H9 (cell line): ENCODE data around the gene METTL8. TPM values are rescaled to one million over a fixed set of nuclear protein-coding genes. Genes with fewer than 3 reads are reported as not detected.
A peak's percentile ranks its signal among the peaks of the same experiment; 100 is the strongest.

Source experiments
- DNase-seq: peaks from one replicate; pipeline ENCODE4 v3.0.0-alpha.2; 2017
- H2AFZ ChIP-seq: one replicate; pipeline ENCODE4 v1.6.1; 2013; ENCODE audit warnings: mild to moderate bottlenecking, low read length, control low read depth, moderate library complexity
- H2AK5ac ChIP-seq: 2 replicates; pipeline ENCODE4 v1.6.1; 2013; ENCODE audit warnings: low read length, control low read depth, mixed read lengths; ENCODE audit not compliant: insufficient read length
- H2BK120ac ChIP-seq: one replicate; pipeline ENCODE4 v1.6.1; 2013; ENCODE audit warnings: low read depth, mild to moderate bottlenecking, low read length, control low read depth, inconsistent platforms; ENCODE audit not compliant: poor library complexity, severe bottlenecking
- H2BK12ac ChIP-seq: 2 replicates; pipeline ENCODE4 v1.6.1; 2013; ENCODE audit warnings: low read length, control low read depth, mixed read lengths, low read depth; ENCODE audit not compliant: insufficient read length
- H2BK15ac ChIP-seq: 2 replicates; pipeline ENCODE4 v1.6.1; 2013; ENCODE audit warnings: low read depth, low read length, control low read depth
- H2BK20ac ChIP-seq: one replicate; pipeline ENCODE4 v1.6.1; 2013; ENCODE audit warnings: low read depth, mild to moderate bottlenecking, low read length, control low read depth, inconsistent platforms; ENCODE audit not compliant: poor library complexity, severe bottlenecking
- H2BK5ac ChIP-seq: 2 replicates; pipeline ENCODE4 v1.6.1; 2013; ENCODE audit warnings: low read length, control low read depth, mixed read lengths; ENCODE audit not compliant: insufficient read length
- H3K14ac ChIP-seq: 2 replicates; pipeline ENCODE4 v1.6.1; 2013; ENCODE audit warnings: low read length, control low read depth; ENCODE audit not compliant: insufficient read depth
- H3K18ac ChIP-seq: 2 replicates; pipeline ENCODE4 v1.6.1; 2013; ENCODE audit warnings: low read depth, mild to moderate bottlenecking, mixed read lengths, low read length, control low read depth; ENCODE audit not compliant: insufficient read length
- H3K23ac ChIP-seq: 2 replicates; pipeline ENCODE4 v1.6.1; 2013; ENCODE audit warnings: low read length, control low read depth, mixed read lengths, low read depth; ENCODE audit not compliant: insufficient read length
- H3K23me2 ChIP-seq: 2 replicates; pipeline ENCODE4 v1.6.1; 2013; ENCODE audit warnings: low read depth, mild to moderate bottlenecking, mixed read lengths, low read length, control low read depth; ENCODE audit not compliant: insufficient read length, poor library complexity, severe bottlenecking
- H3K27ac ChIP-seq: 2 replicates; pipeline ENCODE4 v1.5.1; 2013; ENCODE audit warnings: low read length, control low read depth, mixed read lengths, low read depth; ENCODE audit not compliant: insufficient read length
- H3K27me3 ChIP-seq: 2 replicates; pipeline ENCODE4 v1.6.1; 2013; ENCODE audit warnings: low read length, control low read depth, inconsistent platforms; ENCODE audit not compliant: insufficient read depth
- H3K4ac ChIP-seq: 2 replicates; pipeline ENCODE4 v1.6.1; 2013; ENCODE audit warnings: low read depth, mild to moderate bottlenecking, control low read depth, inconsistent platforms, low read length, moderate library complexity
- H3K4me1 ChIP-seq: 2 replicates; pipeline ENCODE4 v1.6.1; 2013; ENCODE audit warnings: low read length, control low read depth, inconsistent platforms; ENCODE audit not compliant: insufficient read depth
- H3K4me2 ChIP-seq: 2 replicates; pipeline ENCODE4 v1.6.1; 2013; ENCODE audit warnings: low read length, control low read depth, mixed read lengths; ENCODE audit not compliant: insufficient read length, insufficient read depth
- H3K56ac ChIP-seq: 2 replicates; pipeline ENCODE4 v1.6.1; 2013; ENCODE audit warnings: low read depth, mild to moderate bottlenecking, mixed read lengths, low read length, control low read depth; ENCODE audit not compliant: insufficient read length
- H3K79me1 ChIP-seq: 2 replicates; pipeline ENCODE4 v1.6.1; 2013; ENCODE audit warnings: low read depth, mild to moderate bottlenecking, moderate library complexity, low read length, control low read depth, inconsistent platforms; ENCODE audit not compliant: insufficient read depth, poor library complexity, severe bottlenecking
- H3K79me2 ChIP-seq: 2 replicates; pipeline ENCODE4 v1.6.1; 2013; ENCODE audit warnings: low read length, control low read depth, inconsistent platforms; ENCODE audit not compliant: insufficient read depth
- H3K9ac ChIP-seq: 2 replicates; pipeline ENCODE4 v1.6.1; 2013; ENCODE audit warnings: low read length, control low read depth, mixed read lengths; ENCODE audit not compliant: insufficient read length; ENCODE audit errors: extremely low read depth
- H3K9me3 ChIP-seq: one replicate; pipeline ENCODE4 v1.6.1; 2013; ENCODE audit warnings: low read depth, low read length, inconsistent platforms; ENCODE audit not compliant: control insufficient read depth
- H3T11ph ChIP-seq: one replicate; pipeline ENCODE4 v1.6.1; 2013; ENCODE audit warnings: mild to moderate bottlenecking, low read length, control low read depth, inconsistent platforms
- H4K20me1 ChIP-seq: one replicate; pipeline ENCODE4 v1.6.1; 2013; ENCODE audit not compliant: control insufficient read depth, insufficient read length, insufficient read depth
- H4K5ac ChIP-seq: 2 replicates; pipeline ENCODE4 v1.6.1; 2013; ENCODE audit warnings: low read depth, mild to moderate bottlenecking, mixed read lengths, low read length, control low read depth; ENCODE audit not compliant: insufficient read length
- H4K8ac ChIP-seq: replicated peaks from 2 replicates; pipeline ENCODE4 v1.6.1; 2013; ENCODE audit warnings: low read length, control low read depth, mixed read lengths, low read depth; ENCODE audit not compliant: insufficient read length
- H4K91ac ChIP-seq: 2 replicates; pipeline ENCODE4 v1.6.1; 2013; ENCODE audit warnings: low read depth, mild to moderate bottlenecking, moderate library complexity, mixed read lengths, low read length, control low read depth; ENCODE audit not compliant: insufficient read length
- H3K27ac Mint-ChIP-seq, 3 experiments: 2 replicates in 2 of 3; 3 replicates in 1 of 3; pipeline ENCODE4 v1.8.0; 2020 to 2021; ENCODE audit warnings: mixed read lengths in 3 of 3, mild to moderate bottlenecking in 1 of 3, moderate library complexity in 1 of 3
- H3K27me3 Mint-ChIP-seq: 2 replicates; pipeline ENCODE4 v1.8.0; 2021; ENCODE audit warnings: low read depth, mild to moderate bottlenecking, moderate library complexity, mixed read lengths
- H3K36me3 Mint-ChIP-seq, 3 experiments: 2 replicates in 2 of 3; 3 replicates in 1 of 3; pipeline ENCODE4 v1.8.0; 2020 to 2021; ENCODE audit warnings: low read depth in 3 of 3, mixed read lengths in 3 of 3; ENCODE audit not compliant: insufficient read depth in 1 of 3
- H3K4me1 Mint-ChIP-seq, 2 experiments: 2 replicates each; pipeline ENCODE4 v1.8.0; 2020; ENCODE audit warnings: mixed read lengths in 2 of 2
- H3K4me3 Mint-ChIP-seq, 2 experiments: 2 replicates in 1 of 2; 3 replicates in 1 of 2; pipeline ENCODE4 v1.8.0; 2020 to 2021; ENCODE audit warnings: mild to moderate bottlenecking in 2 of 2, mixed read lengths in 2 of 2, moderate library complexity in 1 of 2
- H3K9me3 Mint-ChIP-seq, 2 experiments: 2 replicates in 1 of 2; 3 replicates in 1 of 2; pipeline ENCODE4 v1.8.0; 2020; ENCODE audit warnings: mild to moderate bottlenecking in 2 of 2, mixed read lengths in 2 of 2, moderate library complexity in 1 of 2
- WGBS: extraction: QIAGEN DNeasy Blood & Tissue Kit; methylation state at CpG from one replicate; pipeline ENCODE4 v1.1.7; 2013; ENCODE audit warnings: missing lambda C conversion rate, low lambda C conversion rate, mixed read lengths; ENCODE audit not compliant: insufficient read length; ENCODE audit errors: extremely low coverage; 5-methylcytosine and 5-hydroxymethylcytosine counted together
- total RNA-seq: library from RNA; stranded (reverse); gene quantifications from 2 replicates; pipeline ENCODE4 v1.2.1, GENCODE V29; 2021
- TF ChIP-seq, protein P1 (sequence below): fragments of 200-600 bp; sonication (generic); conservative IDR thresholded peaks from 3 replicates; pipeline ENCODE4 v1.8.0; 2021; ENCODE audit warnings: antibody characterized with exemption, mild to moderate bottlenecking

Gene METTL8
- total RNA-seq, 1 experiment from 2014 or later = 40.9 TPM

DNA sequence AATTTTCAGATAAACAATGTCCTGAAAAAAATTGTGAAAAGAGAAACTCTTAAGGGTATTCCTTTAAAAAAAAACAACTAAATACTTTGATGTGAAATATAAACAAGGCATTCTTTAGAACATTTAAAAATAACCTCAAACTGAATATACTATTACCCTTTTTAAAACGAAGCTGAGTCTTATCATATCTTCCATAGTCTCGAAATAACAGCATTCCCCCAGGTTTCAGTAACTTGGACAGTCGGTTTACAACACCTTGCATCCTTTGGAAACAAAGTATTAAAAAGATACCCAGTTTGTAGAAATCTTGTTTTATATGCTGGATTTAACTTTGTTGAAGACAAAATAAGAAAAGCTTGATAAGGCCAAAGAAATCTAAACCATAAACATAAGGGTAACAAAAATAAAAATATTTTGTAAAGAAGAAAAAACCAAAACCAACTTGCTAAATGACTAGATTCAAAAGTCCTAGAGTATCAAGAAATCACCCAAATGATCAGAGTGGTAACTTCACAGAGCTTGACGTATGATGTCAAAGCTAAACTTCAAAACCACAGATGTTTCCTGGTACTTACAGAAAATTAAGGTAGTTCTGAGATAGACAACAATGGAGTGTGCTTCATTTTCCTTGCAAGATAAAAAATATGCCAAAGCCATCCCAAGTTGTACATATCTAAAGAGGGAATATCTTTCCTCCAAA, 107.8 kb downstream of the METTL8 start:
- Histone ChIP-seq H3K27ac (no peak overlapping the region), H3K79me1 (no peaks in the 10 kb centered on the region), H3K18ac (no peak overlapping the region), H3K23me2 (no peaks in the 10 kb centered on the region), H3K27me3 (no peaks in the 10 kb centered on the region), H4K91ac (no peak overlapping the region), H2BK5ac (no peak overlapping the region), H3K4ac (no peak overlapping the region), H4K5ac (no peak overlapping the region), H3K9ac (no peak overlapping the region), H2BK12ac (no peak overlapping the region), H3K56ac (no peak overlapping the region), H4K8ac (no peak overlapping the region), H2AFZ (no peak overlapping the region), H3K23ac (no peak overlapping the region), H2BK15ac (no peak overlapping the region), H4K20me1 (no peaks in the 10 kb centered on the region), H2AK5ac (no peak overlapping the region), H2BK20ac (no peak overlapping the region), H3K4me2 (no peak overlapping the region), H3K4me1 (peaks cover 10% of the 10 kb centered on the region), H3T11ph (no peak overlapping the region), H3K79me2 (no peaks in the 10 kb centered on the region), H3K9me3 (no peaks in the 10 kb centered on the region), H2BK120ac (no peak overlapping the region), H3K14ac (no peak overlapping the region)
- TF ChIP-seq, protein P1, sequence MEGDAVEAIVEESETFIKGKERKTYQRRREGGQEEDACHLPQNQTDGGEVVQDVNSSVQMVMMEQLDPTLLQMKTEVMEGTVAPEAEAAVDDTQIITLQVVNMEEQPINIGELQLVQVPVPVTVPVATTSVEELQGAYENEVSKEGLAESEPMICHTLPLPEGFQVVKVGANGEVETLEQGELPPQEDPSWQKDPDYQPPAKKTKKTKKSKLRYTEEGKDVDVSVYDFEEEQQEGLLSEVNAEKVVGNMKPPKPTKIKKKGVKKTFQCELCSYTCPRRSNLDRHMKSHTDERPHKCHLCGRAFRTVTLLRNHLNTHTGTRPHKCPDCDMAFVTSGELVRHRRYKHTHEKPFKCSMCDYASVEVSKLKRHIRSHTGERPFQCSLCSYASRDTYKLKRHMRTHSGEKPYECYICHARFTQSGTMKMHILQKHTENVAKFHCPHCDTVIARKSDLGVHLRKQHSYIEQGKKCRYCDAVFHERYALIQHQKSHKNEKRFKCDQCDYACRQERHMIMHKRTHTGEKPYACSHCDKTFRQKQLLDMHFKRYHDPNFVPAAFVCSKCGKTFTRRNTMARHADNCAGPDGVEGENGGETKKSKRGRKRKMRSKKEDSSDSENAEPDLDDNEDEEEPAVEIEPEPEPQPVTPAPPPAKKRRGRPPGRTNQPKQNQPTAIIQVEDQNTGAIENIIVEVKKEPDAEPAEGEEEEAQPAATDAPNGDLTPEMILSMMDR = no peak
- H3K4me1 Mint-ChIP-seq = peaks cover 43 to 47% of the 10 kb centered on the region in 2 experiments
- H3K27ac Mint-ChIP-seq = peak overlapping the region in 2 of 3 experiments; percentile 77 to 90; a peak in 4 of 7 replicates
- no peak overlapping the region for H3K4me3 Mint-ChIP-seq
- H3K9me3 Mint-ChIP-seq = no peaks in the 10 kb centered on the region
- no peak for DNase-seq
- no CpG with 5 or more reads among the region's 4 CpGs for WGBS
- peaks cover 12 to 26% (median 14%) of the 10 kb centered on the region in 3 experiments for H3K36me3 Mint-ChIP-seq
- H3K27me3 Mint-ChIP-seq = no peaks in the 10 kb centered on the region; the same call in 1 of the 2 replicates
